Calu3 (cell line): ENCODE data around the gene SNX1. TPM values are rescaled to one million over a fixed set of nuclear protein-coding genes. Genes with fewer than 3 reads are reported as not detected.

Experiments used
- BruUV-seq: library from RNA; stranded (reverse); fragments of 400-500 nt; replicated peaks from 2 replicates; lab custom pipeline; 2021; lab: Mats Ljungman, UMichigan
- CTCF ChIA-PET: fragments of 300-600 bp; sonication (Branson Sonifier 250); formaldehyde crosslinking; loops from one replicate; lab custom pipeline; 2022; ENCODE audit warnings: antibody characterized with exemption; lab: Charles Lee
- DNase-seq: peaks from one replicate; pipeline ENCODE4 v3.0.0; 2022
- H3K27ac Mint-ChIP-seq: one replicate; pipeline ENCODE4 v1.8.0; 2022; ENCODE audit warnings: mixed read lengths; ENCODE audit not compliant: unreplicated experiment
- H3K27me3 Mint-ChIP-seq: one replicate; pipeline ENCODE4 v1.8.0; 2022; ENCODE audit warnings: mixed read lengths; ENCODE audit not compliant: unreplicated experiment
- H3K36me3 Mint-ChIP-seq: one replicate; pipeline ENCODE4 v1.8.0; 2022; ENCODE audit warnings: mild to moderate bottlenecking, moderate library complexity, mixed read lengths; ENCODE audit not compliant: insufficient read depth, unreplicated experiment
- H3K4me1 Mint-ChIP-seq: one replicate; pipeline ENCODE4 v1.8.0; 2022; ENCODE audit warnings: mild to moderate bottlenecking, low read depth, mixed read lengths; ENCODE audit not compliant: unreplicated experiment
- H3K4me3 Mint-ChIP-seq: one replicate; pipeline ENCODE4 v1.8.0; 2022; ENCODE audit warnings: mild to moderate bottlenecking, low read depth, moderate library complexity, mixed read lengths; ENCODE audit not compliant: unreplicated experiment
- H3K9me3 Mint-ChIP-seq: one replicate; pipeline ENCODE4 v1.8.0; 2022; ENCODE audit warnings: low read depth, mixed read lengths; ENCODE audit not compliant: unreplicated experiment
- CTCF ChIP-seq: fragments of 200-600 bp; IDR thresholded peaks from one replicate; pipeline ENCODE4 v1.8.0; 2022; ENCODE audit warnings: antibody characterized with exemption; ENCODE audit not compliant: unreplicated experiment
- intact Hi-C: fragments of 100-400 bp; cut with micrococcal nuclease; formaldehyde crosslinking; loops from one replicate; pipeline ENCODE4 v1.10.0; 2022; ENCODE audit not compliant: unreplicated experiment
- total RNA-seq: library from RNA; stranded (reverse); gene quantifications from 2 replicates; pipeline ENCODE4 v1.2.3, GENCODE V29; 2022

The SNX1 gene
- total RNA-seq, 1 experiment from 2014 or later = 108 TPM

- Mint-ChIP-seq H3K36me3 (peaks cover 44% of the 10 kb centered on the region), H3K27ac (peak overlapping the region; percentile 87), H3K4me3 (peak overlapping the region; percentile 88), H3K4me1 (peaks cover 30% of the 10 kb centered on the region), H3K9me3 (no peaks in the 10 kb centered on the region), H3K27me3 (no peaks in the 10 kb centered on the region)
- no peak for TF ChIP-seq CTCF
- intact Hi-C loops = loop anchor here (10.0 kb wide), 1 partner anchor 59 kb away; the partner anchor contains the start of gene SNX22
- DNase-seq = no peak
- BruUV-seq = no TSS peak
- CTCF ChIA-PET = interaction anchor here (0.6 to 1.5 kb wide), 2 partner anchors 58 to 271 kb away, joined by 3 to 11 read pairs; no protein-coding TSS in a partner anchor
Observed at GRCh38 chr15:64095431-64095794, 369 bp upstream of the SNX1 start.

GRCh38 chr15:64096668-64097384 is 1.0 kb downstream of the SNX1 start:
- intact Hi-C loops = loop anchor here (10.0 kb wide), 1 partner anchor 58 kb away; the partner anchor contains the start of gene SNX22
- peak overlapping the region; percentile 88 for H3K4me3 Mint-ChIP-seq
- CTCF ChIA-PET = interaction anchor here (1.5 kb wide), 1 partner anchor 56 kb away, joined by 11 read pairs; no protein-coding TSS in a partner anchor
- no peak for TF ChIP-seq CTCF
- peak overlapping the region; percentile 64 for H3K27ac Mint-ChIP-seq
- H3K9me3 Mint-ChIP-seq = no peaks in the 10 kb centered on the region
- no TSS peak for BruUV-seq
- H3K27me3 Mint-ChIP-seq = no peaks in the 10 kb centered on the region
- H3K4me1 Mint-ChIP-seq = peaks cover 28% of the 10 kb centered on the region
- peak; percentile 15 for DNase-seq
- peaks cover 44% of the 10 kb centered on the region for H3K36me3 Mint-ChIP-seq

- BruUV-seq = no TSS peak
- DNase-seq = no peak
- peaks cover 25% of the 10 kb centered on the region for H3K36me3 Mint-ChIP-seq
- no peak for TF ChIP-seq CTCF
- no peak overlapping the region for H3K4me3 Mint-ChIP-seq
- CTCF ChIA-PET = interaction anchor here (0.5 kb wide), 1 partner anchor 551 kb away, joined by 5 read pairs; no protein-coding TSS in a partner anchor
- intact Hi-C loops = loop anchor here (10.0 kb wide), 1 partner anchor 55 kb away; the partner anchor contains the start of gene SNX22
- H3K9me3 Mint-ChIP-seq = no peaks in the 10 kb centered on the region
- peaks cover 18% of the 10 kb centered on the region for H3K4me1 Mint-ChIP-seq
- no peaks in the 10 kb centered on the region for H3K27me3 Mint-ChIP-seq
- H3K27ac Mint-ChIP-seq = no peak overlapping the region
Observed at GRCh38 chr15:64099379-64099778, 3.6 kb downstream of the SNX1 start.

- no TSS peak for BruUV-seq
- H3K4me3 Mint-ChIP-seq = no peak overlapping the region
- TF ChIP-seq CTCF = no peak
- no peaks in the 10 kb centered on the region for H3K27me3 Mint-ChIP-seq
- peaks cover 16% of the 10 kb centered on the region for H3K36me3 Mint-ChIP-seq
- DNase-seq = no peak
- intact Hi-C loops = no loop called here
- H3K9me3 Mint-ChIP-seq = no peaks in the 10 kb centered on the region
- no peak overlapping the region for H3K27ac Mint-ChIP-seq
- CTCF ChIA-PET = no interaction called here
- H3K4me1 Mint-ChIP-seq = peaks cover 18% of the 10 kb centered on the region
Observed at GRCh38 chr15:64100958-64101357, 5.2 kb downstream of the SNX1 start.
